H4 (cell line): ENCODE data around the gene DUSP8. TPM values are rescaled to one million over a fixed set of nuclear protein-coding genes. Genes with fewer than 3 reads are reported as not detected.

ENCODE experiments used
- DNase-seq: peaks from one replicate; pipeline ENCODE4 v3.0.0-alpha.2; 2015; ENCODE audit warnings: low spot score
- total RNA-seq: library from RNA; depleted of rRNA; stranded (reverse); fragments of >200 nt; shearing (Covaris generic); gene quantifications from 2 replicates; pipeline ENCODE4 v1.2.3, GENCODE V29; 2014

DUSP8 gene
- total RNA-seq, 1 experiment from 2014 or later = 3.2 TPM

DNA sequence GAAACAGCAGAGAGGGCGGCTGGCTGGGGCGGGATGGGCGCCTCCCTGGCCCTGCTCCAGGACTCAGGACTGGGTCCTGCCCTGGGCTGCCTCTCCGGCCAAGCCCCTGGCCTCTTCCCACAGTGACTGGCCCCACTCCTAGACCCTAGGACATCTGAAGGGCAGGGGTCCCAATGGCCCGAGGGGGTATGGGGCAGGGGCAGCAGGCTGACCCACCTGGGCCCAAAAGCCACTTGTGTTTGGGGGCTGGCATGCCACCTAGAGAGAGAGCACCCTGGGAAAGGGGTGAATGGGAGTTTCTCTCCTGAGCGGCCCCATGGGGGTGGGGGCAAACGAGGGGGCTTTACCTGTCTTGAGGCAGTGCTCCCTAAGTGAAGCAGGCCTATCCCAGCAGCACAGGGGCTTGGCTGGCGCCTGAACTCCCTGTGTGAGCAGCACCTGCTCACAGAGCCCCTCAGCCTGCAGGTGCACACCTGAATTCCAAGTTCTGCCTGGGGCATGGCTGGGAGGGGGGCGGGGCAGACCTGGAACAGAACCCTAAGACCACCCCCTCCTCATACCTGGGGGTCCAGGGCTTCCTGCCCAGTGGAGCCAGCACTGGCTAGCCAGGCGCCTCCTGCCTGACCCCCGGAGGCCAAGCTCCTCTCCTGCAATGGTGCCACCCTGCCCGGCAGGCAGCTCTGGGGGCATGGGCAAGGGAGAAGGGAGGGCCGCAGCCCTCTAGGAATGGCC, 16.9 kb downstream of the DUSP8 start:
- DNase-seq = no peak

DNA sequence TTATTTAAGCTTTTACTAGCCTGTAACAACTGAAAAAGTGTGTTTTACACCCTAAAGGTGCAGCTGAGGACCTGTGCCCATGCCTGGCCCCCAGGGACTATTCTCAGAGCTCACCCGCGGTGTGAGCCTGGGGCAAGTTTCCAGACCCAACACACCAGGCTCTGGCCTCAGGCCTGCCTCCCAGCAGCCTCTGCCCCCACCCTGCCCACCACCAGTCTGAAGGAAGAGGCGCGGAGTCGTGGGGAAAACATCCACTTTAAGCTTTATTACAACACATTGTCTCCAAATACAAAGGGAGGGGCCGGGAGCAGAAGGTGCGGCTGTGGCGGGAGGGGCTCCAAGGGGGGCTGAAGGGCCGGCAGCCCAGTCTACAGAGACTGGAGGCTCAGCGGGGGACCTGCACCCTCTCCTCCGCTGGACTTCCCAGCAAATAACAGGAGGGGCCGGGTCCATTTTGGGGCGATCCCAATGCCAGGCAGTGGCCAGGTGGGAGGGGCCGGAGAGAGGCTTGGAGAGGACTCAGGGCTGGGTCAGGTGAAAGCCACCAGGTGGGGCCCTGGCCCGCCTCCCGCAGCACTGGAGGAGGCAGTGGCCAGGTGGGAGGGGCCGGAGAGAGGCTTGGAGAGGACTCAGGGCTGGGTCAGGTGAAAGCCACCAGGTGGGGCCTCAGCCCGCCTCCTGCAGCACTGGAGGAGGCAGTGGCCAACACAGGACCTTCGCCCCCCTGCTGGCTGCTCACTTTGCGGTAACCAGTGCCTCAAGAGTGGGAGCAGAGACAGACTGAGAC, 18.1 kb downstream of the DUSP8 start:
- DNase-seq = no peak

DNA sequence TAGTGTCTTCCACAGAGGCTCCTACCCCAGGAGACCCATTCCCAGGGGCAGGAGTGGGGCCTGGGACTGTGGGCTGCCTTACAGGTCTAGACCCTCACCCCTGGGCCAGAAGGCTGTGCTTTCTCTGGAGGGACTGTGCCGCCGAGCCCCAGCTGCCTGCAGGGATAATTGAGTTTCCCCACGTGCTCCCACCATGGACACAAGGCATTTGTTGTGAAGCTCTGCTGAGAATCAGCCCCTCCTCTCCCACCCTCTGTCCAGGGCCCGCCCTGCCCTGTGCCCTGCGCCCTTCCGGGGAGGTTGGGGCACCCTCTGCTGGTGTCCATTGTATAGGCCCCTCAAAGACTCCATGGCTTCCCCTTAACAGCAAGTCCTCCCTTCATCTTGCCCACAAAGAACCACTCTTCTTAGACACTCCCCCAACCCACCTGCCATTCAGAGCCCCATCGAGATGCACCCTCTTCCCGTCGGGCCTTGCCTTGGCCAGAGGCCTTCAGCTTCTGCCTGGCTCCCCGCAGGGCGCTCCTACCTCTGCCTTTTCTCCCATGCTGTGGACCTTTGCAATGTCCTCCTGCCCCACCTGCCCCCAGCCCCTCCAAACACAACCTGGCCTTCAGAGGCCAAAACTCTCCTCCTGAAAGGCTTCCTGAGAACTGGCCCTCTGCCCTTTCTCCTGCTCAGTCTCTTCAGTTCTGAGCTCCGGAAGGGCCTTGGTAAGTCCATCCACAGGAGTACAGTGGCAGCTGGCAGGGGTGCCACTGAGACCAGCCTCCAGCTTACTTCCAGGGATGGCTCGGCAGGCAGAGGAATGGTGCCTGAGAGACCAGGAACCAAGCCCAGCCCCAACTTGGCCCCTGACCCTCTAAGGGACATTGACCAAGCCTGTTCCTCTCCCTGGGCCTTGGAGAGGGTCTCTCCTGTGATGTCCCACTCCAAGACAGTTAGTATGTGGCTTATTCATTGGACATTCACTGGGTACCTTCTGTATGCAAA, 22.4 kb downstream of the DUSP8 start:
- DNase-seq = no peak

DNA sequence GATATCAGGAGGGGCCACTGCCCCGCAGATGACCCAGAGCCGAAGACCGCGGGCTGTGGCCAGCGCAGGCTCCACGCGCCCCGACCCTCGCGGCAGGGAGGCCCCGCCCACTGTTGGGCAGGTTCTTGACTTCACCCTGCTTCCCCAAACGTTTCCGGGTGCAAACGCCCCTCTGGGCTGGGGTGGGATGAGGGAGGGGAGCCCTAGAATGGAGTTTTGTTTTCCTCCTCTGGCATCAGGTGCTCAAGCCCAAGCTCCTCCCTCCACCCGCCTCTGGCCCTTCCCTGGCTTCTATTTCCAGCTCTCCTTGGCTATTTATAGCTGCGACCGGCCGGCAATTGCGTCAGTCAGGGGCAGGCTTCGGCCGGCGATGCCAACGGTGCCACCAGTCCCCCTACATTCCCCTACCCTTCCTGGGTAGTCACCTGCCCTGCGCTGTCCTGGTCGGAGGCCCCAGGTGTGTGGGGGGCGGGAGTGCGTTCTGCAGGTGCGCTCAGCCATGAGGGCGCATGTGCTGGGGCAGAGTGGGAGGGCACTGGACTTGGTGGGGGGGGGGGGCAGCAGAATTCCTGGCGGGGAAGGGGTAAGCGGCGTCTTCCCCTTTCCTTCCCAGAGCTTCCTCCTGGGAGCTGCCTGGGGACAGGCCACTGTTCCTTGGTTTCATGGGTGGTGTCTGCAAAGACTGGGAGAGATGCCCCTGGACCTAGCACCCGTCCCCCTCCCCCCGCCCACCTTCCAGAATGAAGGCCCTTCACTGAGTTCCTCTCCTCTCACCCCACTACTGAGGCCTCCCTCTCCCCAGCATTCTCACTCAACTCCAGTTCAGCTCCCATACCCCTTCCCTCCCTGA, 23.6 kb downstream of the DUSP8 start:
- peak; percentile 74 for DNase-seq

DNA sequence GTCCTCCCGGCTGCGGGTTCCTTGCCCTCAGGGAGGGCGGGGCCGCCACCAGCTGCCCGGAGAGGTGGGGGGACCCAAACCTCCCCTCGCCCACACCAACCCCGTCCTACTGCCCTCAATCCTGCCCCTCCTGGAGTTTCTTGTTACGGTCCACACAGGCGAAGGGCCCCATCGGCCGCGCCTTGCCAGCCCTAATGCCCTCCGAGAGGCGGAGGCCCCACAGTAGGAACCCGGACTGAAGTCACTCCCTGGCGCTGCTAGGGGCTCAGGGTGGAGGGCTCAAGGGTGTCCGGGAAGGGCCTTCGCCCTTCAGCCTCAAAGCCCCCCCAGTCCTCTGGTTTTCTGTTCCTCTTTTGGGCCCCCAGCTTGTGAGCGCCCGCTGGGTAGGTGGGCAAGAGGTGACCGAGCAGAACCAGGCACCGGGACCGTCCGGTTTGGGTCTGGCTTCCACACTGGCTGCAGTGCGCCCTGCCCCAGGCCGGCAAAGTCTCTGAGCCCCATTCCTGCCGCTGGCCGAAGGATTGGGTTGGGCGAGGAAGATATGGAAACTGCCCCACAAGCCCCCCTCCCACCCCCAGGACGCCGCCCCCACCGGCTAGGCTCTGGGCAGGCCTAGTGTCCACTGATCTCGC, 24.5 kb downstream of the DUSP8 start:
- DNase-seq = no peak

DNA sequence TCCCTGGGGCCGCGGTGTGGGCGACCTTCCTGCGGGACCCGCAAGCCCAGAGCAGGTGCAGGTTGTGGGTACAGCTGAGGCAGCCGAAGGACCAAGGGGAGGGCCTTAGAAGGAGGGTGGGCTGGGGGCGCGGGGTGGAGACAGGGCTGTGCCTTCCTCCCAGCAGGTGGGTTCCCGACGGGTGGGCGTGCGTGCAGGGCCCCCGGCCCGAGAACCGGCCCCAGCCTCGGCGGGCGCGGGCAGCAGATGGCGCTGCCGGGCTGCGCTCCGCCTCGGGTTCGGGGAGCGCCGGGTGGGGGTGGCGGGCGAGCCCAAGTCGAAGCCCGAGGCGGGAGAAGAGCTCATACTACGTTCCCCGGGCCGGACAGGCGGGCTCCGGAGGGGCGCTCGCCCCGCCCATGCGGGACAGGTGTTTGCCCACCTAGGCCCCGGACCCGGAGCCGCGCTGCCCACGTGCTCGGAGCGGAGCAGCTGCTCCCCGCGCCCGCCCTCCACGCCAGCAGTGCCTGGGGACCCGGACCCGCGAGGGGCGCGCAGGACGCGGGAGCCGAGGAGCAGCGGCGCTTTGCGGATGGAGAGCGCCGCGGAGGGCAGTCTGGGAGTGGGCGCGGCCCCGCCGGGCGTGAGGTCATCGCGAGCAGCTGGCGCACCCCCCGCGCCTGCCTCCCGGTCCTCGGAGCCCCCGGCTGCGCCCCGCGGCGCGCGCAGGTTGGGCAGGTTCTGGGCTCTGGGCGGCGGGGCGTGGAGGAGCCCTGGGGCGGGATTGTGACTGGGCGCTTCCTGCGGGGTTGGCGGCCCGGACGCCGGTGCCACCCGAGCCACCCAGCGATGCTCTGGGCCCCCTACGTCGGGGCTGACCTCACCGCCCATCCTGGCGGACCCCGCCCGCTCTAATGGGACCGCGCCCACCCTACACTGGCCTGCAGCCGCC, 25.3 kb downstream of the DUSP8 start:
- DNase-seq = no peak

DNA sequence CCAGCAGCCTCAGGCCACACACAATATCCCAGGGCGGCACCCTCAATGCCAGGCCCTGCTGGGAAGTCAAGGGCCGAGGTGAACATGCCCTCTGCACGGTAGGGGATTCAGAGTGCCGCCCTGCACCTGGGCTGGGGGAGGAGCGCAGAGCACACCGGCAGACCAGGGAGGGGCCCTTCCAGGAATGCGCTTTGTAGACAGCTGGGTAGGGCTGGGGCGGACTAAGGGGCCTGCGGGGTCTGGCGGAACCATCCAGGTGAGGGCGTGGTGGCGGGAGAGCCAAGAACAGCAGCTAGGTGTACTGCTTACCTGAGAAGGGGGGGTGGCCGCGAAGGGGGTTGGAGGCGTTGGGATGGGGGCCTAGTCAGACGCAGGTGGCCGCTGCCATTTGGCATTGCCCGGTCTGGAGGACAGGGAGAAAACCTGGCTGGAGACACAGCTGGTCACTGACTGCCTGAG, 26.0 kb downstream of the DUSP8 start:
- DNase-seq = no peak

DNA sequence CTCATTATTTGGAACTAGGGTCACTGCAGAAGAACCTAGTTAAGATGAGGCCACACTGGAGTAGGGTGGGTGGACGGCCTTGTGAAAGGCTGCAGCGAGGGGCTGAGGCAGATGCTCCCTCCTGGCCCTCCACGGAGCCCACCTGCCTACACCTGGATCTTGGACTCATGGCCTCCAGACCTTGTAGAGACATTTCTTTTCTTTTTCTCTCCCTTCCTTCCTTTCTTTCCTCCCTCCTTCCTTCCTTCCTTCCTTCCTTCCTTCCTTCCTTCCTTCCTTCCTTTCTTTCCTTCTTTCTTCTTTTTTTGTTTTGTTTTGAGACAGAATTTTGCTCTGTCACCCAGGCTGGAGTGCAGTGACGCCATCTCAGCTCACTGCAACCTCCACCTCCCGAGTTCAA, 26.6 kb downstream of the DUSP8 start:
- DNase-seq = no peak

DNA sequence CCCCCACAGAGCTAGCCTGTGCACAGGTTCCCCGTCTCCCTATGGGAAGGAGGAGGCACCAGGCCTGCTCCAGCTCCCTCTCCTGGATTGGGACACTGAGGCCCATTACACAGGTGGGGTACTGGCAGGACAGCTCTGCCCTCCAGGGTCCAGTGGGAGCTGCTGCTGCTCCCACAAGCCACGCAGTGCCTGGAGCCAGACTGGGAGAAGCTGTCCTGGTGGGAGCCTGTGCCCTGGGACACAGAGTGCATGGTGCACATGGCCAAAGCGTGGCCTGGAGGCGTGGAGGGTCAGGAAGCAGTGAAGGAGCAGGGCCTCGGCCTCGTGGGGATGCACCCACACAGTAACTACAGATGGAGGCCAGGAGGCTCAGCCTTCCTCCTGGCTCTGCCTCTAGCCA, 27.5 kb downstream of the DUSP8 start:
- no peak for DNase-seq

DNA sequence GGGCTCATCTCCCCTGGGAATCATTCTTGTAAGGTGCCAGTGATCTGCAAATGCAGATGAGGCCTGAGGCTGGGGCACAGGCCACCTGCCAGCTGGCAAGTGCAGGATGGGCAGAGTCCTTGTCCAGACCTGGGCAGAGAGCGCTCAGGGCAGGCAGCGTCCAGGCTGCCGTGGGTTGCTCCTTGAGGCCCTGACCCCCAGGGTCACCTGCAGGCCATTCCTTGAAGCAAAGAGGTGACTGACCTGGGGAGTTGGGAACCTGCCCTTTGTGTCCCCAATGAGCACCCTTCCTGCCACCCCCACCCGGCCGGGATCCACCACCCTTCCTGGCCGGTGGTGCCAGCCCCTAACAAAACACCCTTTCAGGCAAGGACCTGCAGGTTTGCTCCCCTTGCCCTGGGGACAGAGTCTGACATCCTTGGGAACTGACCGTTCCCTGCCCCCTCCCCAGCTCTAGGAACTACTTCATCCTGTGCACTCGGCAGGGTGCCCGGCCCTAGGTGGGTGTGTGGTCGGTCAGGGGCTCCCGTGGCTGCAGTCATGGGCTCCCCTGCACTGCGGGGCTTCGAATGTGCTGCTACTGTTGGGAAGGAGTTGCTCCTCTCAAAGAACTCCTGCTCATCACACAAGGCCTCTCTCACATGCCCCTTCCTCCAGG, 28.3 kb downstream of the DUSP8 start:
- DNase-seq = no peak

DNA sequence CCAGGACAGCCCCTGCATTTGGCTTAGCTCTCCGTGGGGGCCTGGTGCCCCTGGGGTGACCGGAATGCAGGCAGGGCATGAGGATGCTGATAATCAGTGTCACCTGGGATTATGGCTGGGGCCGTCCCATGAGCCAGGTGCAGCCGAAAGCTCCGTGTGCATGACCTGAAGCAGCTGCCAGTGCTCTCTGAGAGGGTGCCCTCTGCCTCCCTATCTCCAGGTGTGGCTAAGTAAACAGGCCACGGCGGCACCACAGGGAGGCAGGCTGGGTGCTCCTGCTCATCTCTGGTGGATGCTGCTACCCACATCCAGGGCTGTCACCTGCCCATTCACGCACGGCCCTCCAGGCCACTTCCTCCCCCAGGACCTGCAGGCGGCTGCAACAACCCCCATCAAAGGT, 29.8 kb downstream of the DUSP8 start:
- no peak for DNase-seq

DNA sequence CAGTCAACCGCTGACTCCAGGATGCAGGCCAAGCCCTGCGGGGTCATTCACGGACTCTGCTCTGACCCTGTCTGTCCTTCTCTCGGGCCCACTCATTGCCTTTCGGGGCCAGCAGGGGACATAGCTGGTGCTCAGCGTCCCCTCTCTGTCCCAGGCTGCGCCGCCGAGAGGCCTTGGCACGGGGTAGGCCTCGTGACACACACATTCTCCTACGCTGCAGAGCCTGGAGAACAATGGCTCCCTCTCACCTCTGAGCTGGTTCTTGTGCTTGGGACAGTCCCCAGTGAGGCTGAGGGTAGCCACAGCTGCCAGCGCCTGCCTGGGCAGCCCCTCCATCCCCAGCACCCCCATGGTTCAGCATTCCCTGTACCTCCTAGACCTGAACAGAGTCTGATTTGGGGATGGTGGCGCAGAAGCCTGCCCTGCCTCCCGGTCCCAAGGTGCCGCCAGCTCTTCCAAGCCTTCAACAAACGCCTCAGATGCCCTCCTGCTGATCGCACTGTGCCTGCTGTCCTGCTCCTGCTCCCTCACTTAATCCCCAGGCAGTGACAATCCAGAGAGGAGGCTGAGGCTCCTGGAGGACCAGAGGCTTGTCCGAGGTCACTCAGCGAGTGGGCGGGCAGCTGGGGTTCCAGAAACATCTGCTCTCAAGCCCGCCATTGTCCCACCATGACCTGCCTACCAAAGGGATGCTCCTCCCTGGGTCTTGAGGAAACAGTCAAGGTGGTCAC, 30.4 kb downstream of the DUSP8 start:
- DNase-seq = no peak

DNA sequence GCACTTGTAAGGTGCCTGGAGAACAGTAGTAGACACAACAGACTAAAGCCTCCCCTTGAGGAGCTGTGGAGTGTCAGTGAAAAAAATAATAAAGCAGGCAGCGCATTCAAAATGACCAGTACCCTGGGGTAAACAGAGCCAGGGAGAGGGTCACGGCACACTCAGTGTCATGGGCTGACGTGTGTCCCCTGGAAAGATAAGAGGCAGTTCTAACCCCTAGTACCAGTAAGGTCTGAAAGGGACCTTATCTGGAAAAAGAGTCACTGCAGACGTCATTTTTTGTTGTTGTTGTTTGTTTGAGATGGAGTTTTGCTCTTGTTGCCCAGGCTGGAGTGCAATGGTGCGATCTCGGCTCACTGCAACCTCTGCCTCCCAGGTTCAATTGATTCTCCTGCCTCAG, 32.0 kb downstream of the DUSP8 start:
- no peak for DNase-seq

DNA sequence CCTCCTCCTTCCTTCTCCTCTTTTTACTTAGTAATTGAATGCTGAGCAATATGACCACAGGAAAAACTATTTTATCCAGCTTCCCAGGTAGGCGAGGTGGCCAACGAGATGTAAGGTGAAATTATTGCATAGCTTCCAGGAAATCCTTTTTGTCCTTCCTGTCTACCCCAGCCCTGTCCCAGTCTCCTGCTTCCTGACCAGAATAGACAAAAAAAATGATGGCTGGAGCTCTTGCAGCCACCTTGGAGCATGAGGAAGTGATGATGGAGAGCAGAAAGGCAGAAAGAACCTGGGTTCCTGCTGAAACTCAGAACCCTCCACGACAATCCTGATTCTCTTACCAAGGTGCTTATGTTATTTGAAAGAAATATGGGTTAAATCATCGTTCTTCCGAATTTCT, 33.9 kb downstream of the DUSP8 start:
- no peak for DNase-seq

DNA sequence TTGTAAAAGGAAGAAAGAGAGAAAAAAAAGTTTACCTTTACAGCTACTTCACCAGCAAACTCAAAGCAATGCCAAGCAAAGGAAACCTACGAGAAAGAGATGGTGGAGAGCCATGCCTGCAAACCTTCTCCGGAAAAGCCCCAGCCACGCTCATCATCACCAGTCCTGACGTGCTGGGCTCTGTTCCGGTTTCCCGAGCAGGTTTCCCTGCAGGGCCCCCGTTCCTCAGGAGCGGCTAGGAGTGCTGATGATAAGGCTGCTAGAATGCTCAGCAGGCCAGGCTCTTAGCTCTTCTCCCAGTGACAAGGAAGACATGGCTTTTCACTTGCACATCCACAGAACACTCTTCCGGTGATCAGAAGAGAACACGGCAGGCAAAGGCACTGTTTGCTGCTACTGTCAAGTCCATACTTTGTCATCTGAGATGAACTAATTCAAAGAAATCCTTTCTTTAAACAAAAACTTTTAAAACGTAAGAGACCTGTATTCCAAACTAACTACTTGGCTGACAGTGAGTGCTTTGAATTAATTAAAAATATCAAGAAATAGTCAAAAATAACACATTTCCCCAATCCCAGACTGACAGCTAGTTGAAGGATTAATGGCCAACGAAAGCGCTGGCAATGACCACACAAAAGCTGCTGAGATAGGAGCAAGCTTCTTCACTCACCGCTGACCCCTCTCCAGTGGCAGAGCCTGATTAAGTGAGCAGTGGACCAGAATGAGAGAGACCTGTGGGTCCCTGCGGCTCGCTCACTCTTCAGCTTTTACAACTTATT, 35.8 kb downstream of the DUSP8 start:
- DNase-seq = no peak

DNA sequence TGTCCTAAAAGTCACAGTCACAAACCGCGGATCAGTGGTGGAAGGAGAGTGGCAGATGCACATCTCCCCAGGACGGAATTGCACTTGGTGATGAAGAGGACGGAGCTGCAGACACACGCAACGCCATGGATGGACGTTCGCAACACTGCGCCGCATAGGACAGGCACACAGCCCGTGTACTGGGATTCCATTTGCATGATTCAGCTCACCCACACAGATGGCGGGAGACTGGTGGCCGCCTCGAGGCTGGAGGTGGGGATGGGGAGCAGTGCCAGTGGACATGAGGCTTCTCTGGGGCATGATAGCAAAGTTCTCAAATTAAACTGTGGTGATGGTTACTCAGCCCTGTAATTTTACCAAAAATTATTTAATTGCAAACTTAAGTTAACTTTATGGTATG, 37.4 kb downstream of the DUSP8 start:
- DNase-seq = no peak

DNA sequence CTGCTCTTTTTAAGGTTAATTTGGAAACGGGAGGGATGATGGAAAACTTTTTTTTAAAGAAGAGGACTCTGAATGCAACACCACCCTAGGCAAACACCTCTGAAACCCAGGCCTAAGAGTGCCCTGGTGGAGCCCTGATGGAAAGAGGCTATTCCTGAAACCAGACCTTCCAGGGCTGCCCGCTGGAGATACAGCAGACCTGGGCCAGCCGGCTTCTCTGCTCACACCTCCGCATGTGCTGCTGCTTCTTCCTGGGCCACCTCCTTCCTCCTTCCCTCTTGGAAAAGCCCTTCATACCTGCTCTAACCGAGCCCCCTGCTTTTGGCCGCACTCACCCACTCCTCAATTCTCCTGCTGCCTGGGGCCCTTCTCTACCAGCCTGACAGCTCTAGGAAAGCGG, 37.9 kb downstream of the DUSP8 start:
- no peak for DNase-seq

DNA sequence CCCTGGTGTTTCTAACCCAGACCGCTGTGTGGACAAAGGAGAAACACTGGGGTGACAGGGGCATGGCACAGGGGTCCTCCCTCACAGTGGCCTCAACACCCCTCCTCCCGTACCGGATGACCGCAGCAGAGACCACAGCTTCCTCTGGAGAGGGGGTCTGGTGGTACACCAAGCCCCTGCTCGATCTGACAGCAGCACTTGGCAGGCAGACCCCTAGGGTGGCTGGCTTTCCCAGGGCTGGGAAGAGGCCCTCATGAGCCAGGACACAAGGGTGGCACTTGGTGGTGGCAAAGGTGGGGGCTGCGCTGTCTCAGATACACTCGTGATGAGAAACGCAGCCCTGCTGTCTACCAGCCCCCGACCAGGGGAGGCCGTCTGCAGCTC, 38.7 kb downstream of the DUSP8 start:
- no peak for DNase-seq
